Limb (tissue), 2 donors: ENCODE measurements around the gene ABHD17A.
A peak's percentile ranks its signal among the peaks of the same experiment; 100 is the strongest.
"Not testable (repeated sequence)": the region's sequence is repeated elsewhere in the genome, so short reads cannot be mapped to it uniquely, and the experiment has no call there.

Experiments
- DNase-seq, 2 donors: peaks; one replicate each; pipeline ENCODE4 v3.0.0-alpha.2; 2016; ENCODE audit errors: extremely low spot score in 2 of 2

ABHD17A gene

DNA sequence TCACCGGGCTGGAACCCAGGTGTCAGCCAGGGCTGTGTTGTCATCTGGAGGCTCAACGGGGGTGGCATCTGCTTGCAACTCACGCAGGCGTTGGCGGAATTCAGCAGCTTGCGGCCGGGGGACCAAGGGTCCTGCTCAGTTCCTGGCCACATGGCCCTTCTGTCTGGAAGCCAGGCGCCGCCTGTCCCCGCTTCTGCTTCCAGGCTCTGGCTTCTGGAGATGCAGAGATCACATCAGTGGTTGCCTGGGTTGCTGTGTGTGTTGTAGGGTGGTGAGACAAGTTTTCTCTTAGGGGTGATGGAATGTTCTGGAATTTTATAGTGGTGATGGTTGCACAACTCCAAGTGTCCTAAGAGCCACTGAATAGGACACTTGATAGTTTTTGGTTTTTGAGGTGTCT is 24.9 kb upstream of the ABHD17A start:
- no peak for DNase-seq

DNA sequence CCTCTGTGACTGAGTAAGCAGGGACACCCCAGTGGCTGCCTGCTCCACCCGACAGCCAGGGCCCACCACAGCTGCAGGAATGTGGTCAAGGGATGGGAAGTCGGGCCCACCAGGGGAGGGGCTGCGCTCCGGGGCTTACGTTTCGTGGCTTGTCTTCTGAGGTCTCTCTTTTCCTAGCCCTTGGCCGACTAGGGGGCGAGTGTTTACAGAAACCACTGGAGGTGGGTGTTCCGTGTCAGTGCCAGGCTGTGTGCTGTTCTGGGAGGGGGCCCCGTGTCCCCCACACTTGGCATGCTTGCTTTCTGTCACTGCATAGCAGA is 24.4 kb upstream of the ABHD17A start:
- DNase-seq = no peak

DNA sequence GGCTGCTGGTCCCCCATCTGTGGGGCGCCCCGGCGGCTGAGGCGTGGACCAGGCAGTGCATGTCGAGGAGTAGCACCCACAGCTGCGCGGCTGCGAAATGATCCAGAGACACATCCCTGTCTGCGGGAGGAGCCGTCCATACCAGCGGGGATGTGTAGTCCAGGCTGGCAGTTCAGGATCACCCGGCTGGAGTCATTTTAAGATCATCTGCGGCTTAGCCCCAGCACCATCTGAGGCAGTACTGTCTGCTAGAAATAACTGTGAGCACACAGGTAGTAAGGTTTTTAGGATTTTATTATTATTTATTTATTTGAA is 23.0 kb upstream of the ABHD17A start:
- no peak for DNase-seq

DNA sequence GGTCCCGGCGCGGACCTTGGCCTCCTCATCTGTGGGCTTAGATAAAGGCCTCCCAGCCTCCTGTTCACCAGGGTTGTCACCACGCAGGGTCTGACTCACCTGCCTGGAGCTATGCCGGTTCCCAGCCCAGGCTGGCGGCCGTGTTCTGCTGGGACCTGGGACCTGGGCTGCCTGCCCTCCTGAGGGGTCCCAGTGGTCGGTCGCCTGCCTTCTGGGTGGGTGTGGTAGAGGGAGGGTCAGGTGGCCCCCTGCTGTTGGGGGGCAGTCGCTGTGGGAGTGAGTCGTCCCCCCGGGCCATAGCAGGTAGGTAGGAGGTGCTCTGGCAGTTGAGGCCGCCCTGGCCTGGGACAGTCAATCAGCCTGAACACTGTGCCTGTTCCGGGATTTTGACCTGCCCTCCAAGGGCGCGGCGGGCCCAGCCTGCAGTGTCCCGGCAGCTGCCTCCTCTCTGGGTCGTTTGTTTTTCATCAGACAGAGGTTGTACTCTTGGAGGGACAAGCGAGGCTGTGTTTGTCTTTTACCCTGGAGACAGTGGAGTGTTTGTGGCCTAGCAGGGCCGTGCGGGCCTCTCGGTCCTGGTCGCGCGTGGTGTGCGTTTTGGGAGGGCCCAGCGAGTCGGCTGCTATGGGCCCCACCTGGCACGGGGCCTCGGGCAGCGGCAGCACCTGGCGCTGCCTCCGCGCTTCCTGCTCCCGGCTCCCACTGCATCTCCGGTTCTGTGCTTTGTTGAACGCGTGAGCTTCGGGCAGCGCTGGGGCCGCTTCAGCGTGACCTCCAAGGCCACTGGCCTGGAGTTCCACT is 22.5 kb upstream of the ABHD17A start:
- DNase-seq = no peak

DNA sequence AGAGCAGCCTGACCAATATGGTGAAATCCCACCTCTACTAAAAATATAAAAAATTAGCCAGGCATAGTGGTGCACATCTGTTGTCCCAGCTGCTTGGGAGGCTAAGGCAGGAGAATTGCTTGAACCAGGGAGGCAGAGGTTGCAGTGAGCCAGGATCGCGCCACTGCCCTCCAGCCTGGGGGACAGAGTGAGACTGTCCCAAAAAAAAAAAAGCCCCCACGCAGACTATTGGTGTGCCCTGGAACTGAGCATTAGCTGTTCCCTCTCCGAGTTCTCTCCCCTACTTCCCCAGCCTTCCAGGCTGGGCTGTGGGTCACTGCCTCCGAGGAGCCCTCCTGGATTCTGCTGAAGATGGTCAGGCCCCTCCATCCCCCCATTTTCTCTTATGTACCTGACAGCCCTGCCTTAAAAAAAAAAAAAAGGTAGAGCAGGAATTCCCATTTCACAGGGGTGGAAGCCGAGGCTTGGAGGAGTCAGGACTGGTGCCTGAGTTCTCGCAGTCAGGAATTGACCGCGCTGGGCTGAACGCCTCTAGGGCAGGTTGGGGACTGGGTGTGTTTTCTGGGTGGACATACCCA is 21.8 kb upstream of the ABHD17A start:
- no peak for DNase-seq

DNA sequence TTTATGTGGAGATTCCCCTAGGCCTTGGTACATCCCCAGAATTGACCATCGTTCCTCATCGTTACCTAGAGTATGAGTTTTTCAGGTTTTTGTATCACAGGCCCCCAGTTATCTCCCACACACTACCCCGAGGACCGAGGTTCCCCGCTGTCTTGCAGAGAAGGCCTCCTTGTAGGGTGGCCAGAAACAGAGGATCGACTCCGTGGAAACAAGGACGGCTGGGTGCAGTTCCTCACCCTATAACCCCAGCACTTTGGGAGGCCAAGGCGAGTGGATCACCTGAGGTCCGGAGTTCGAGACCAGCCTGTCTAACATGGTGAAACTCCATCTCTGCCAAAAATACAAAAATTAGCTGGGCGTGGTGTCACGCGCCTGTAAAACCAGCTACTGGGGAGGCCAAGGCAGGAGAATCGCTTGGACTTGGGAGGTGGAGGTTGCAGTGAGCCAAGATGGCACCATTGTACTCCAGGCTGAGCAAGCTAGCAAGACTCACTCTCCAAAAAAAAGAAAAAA is 20.6 kb upstream of the ABHD17A start:
- DNase-seq = no peak

DNA sequence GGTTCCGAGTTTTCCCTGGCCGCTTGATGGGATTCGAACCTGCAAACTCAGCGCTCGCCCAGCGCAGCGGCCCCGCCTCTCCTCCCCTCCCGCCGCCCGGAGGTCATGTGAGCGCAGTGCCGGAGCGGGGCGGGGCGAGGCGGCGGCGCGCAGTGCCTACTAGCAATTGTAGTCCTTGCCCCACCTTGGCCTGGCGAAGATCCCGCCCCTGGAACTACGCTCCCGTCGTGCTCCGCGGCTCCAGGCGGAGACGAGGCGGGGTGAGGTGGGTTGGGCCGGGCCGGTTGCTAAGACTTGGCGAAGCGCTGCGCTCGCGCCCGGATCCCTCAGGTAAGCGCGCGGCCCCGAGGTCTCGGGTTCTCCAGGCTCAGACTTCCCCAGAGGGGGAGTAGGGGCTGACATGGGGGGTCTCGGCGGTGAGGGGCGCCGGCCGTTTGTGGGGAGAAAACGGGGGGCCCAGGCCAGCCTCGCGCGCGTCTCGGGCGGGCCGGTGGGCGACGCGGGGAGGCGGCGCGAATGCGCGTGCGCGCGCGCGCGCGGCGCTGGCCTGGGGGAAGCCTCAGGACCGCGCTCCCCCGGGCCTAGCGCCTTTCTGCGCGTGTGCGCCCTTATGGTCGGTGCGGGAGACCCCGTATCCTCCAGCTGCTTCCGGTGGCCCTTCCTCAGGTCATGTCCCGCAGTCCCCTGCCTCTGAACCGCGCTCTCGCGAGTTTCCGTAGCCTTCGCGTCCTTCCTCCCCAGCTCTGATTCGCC is 20.0 kb upstream of the ABHD17A start, which contains the start of the genes ADAT3 and SCAMP4:
Gene ADAT3 (plus strand): TSS at position 290 of the 753 bp plus-strand sequence. CDS start 6,649 bp downstream, outside the sequence.
Gene SCAMP4 (plus strand): TSS at position 290 of the 753 bp plus-strand sequence. CDS start 9,621 bp downstream, outside the sequence.
- peak; percentile 99 for DNase-seq

DNA sequence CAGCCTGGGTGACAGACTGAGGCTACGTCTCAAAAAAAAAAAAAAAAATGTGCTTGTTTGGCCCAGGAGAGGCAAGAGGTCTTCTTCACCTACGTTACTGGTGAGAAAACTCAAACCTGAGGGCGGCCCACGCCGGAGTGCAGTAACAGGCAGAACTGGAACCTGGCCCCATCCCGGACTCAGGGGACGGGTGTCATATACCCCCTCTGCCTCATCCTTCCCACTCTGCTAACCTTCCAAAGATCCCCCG is 19.5 kb upstream of the ABHD17A start:
- no peak for DNase-seq

DNA sequence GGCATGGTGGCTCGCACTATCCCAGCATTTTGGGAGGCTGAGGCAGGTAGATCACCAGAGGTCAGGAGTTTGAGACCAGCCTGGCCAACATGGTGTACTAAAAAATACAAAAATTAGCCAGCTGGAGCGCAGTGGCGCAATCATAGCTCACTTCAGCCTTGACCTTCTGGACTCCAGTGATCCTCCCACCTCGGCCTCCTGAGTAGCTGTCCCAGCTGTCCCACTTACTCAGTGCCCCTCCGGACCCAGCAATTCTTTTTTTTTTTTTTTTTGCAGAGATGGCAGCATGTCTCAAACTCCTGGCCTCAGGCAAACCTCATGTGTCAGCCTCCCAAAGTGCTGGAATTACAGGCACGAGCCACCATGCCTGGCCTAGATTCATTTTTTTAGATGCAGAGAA is 17.6 kb upstream of the ABHD17A start:
- no peak for DNase-seq

DNA sequence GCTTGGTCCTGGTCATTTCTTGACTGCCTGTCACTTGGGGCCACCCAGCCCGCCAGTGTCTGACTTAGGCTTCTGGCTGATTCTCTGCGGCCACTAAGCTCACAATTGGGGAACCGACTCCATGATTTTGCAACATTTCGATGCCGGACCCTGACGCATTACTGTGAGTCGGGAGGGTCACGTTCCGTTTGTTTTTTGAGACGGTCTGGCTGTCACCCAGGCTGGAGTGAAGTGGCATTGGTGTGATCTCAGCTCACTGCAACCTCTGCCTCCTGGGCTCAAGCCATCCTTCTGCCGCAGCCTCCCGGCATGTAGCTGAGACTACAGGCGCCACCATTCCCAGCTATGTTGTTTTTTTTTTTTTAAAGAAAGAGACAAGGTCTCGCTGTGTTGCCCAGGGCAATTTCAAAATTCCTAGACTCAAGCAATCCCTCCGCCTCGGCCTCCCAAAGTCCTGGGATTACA is 16.7 kb upstream of the ABHD17A start:
- DNase-seq = no peak

DNA sequence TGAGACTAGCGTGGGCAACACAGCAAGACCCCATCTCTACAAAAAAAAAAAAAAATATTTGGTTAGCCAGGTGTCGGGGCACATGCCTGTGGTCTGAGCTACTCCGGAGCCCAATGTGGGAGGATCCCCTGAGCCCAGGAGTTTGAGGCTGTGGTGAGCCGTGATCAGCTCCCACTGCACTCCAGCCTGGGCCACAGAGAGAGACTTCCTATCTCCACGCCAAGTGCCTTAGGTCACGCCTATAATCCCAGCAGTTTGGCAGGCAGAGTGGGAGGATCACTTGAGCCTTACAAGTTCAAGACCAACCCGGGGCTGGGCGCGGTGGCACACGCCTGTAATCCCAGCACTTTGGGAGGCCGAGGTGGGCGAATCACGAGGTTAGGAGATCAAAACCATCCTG is 11.2 kb upstream of the ABHD17A start:
- DNase-seq = no peak

DNA sequence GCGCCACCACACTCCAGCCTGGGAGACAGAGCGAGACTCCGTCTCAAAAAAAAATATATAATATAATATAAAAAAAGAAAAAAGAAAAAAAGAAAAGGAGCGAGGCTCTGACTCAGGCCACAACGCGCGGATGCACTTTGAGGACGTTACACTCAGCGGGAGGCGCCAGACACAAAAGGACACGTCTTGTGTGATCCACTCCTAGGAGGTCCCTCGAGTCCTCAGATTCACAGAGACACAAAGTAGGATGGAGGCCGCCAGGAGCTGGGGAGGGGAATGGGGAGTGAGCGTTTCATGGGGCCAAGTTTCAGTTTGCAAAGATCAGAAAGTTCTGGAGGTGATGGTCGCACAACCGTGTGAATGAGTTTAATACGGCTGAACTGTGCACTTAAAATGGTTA is 8.5 kb upstream of the ABHD17A start:
- no peak for DNase-seq

DNA sequence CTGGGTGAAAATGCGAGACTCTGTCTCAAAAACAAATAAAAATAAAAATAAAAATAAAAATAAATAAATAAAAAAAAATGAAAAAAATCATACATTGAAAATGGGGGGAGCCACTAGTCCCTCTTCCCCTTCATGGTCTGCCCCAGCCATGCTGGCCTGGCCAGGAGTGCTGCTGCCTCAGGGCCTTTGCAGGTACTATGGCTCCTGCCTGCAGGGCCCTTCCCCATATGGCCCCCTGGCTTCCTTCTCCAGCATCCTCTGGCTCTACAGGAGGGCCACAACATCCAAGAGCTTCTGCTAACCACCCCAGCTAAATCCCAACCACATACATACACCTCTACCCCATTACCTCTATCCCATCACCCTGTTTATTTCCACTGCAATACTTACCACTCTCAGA is 4.6 kb upstream of the ABHD17A start:
- no peak for DNase-seq

DNA sequence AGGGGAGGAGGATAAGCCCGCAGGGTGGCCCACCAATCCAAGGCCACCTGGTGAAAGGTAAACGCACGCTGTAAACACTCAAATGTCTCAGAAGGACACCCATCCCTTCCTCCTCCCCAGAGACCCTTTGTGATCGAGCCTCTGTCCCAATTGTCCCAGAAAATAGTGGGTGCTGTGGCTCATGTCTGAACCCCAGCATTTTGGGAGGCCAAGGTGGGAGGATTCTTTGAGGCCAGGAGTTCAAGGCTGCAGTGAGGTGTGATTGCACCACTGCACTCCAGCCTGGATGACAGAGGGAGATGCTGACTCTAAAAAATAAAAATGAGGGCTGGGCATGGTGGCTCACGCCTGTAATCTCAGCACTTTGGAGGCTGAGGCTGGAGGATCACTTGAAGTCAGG is 3.1 kb upstream of the ABHD17A start:
- DNase-seq = no peak

DNA sequence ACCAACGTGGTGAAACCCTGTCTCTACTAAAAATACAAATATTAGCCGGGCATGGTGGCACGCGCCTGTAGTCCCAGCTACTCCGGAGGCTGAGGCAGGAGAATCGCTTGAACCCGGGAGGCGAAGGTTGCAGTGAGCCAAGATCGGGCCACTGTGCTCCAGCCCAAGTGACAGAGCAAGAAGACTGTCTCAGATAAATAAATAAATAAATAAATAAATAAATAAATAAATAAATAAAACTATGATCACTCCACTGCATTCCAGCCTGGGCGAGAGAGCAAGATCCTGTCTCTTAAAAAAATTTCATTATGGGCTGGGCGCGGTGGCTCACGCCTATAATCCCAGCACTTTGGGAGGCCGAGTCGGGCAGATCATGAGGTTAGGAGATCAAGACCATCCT is 1.1 kb upstream of the ABHD17A start:
- DNase-seq = not testable (repeated sequence)

DNA sequence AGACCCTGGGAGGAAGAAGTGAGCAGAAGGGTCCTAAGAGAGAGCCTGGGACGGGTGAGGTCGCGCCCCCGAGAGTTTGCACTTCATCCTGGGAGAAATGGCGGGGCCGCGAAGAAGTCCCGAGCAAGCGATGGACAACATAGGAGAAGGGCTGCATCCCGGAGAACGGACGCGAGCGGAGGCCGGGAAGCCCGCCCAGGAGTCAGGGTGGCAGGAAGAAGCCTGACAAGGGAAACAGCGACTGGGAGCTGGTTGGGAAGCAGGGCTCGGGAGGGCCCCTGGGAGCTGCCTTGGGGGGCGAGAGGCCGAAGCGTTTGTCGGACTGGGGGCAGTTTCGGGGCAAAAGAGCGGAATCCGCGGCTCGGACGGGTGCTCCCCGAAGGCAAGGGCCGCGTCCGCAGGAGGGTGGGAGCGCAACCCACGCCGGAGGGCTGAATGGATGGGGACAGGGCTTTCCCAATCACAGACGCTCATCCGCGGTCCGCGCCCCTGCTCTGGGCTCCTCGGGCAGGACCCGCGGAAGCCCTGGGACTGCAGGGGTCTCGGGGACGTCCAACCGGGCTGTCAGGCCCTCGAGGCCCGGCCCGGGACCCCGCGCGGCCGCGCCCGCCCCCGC is 469 bp downstream of the ABHD17A start:
- DNase-seq = peak in 1 of 2 donors; percentile 60

DNA sequence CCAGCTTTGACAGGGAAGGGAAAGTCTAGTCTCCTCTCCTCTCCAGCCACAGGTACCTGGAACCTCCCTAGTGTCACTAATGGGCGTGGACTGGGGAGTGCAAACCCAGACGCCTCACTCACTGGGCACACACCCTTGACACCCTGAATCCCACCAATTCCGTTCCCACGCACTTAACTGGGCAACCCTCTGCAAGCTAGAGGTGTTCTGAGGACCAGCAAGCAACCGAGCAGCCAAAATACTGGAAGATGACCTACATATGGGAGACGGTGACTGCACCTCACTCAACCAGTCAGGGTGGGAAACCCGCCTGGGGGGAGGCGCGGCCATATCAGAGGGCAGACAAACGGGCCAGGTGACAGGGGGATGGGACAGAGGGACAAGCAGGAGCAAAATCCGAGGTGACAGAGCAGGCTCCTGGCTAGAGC is 991 bp downstream of the ABHD17A start:
- no peak for DNase-seq

DNA sequence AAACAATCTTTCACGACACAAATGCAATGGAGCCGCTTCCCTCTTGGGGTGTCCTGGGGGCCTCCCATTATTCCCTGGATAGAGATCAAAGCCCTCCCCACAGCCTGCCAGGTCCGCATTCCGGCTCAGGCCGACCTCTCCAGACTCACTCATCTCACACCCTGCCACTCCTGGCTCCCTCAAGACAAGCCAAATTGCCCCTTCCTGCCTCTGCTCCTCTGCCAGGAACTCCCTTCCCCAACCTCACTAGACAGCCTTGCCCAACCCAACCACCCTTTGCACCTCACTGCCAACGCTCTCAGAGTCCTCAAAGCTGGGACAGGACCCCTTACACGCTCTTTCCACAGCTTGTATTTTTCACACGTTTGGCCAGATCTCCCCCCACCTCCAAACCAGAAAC is 1.5 kb downstream of the ABHD17A start:
- no peak for DNase-seq

DNA sequence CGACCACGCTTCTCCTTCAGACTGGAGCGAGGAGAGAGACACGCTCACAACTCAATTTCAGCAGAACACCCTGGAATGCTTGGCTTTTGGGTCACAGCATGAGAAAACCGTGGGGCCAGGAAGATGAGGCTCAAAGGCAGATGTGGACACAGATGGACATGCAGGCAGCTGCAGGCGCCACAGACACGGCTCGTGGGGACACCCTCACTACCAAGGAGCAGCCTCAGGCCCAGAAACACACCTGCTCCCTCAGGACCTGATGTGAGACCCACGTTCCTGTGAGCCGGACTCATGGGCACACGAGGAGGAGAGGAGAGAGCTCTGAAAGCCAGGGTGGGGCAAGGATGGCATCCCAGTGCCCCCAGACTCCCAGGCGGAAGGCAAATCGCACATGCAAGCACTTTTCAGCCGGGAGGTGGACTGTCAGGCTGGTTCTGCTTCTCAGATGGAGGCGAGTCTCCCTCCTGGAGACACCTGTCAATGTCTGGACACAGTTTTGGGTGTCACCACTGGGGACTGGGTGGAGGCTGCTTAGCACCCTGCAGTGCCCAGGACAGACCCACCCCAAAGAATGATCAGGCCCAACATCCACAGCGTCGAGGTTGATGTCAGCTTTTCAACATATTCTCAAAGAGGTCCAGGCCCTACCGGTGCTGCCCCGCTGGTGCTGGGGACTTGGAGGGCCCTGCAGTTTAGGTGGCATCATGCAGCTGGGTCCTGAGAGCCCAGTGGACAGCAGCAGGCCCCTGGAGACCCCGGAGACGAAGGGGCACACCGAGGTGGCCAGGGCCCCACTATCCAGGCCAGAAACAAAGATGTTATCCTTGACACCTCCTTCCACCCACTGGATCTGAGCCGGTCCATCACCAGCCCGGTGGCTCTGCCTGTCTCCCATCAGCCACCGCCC is 2.3 kb downstream of the ABHD17A start:
- no peak for DNase-seq

DNA sequence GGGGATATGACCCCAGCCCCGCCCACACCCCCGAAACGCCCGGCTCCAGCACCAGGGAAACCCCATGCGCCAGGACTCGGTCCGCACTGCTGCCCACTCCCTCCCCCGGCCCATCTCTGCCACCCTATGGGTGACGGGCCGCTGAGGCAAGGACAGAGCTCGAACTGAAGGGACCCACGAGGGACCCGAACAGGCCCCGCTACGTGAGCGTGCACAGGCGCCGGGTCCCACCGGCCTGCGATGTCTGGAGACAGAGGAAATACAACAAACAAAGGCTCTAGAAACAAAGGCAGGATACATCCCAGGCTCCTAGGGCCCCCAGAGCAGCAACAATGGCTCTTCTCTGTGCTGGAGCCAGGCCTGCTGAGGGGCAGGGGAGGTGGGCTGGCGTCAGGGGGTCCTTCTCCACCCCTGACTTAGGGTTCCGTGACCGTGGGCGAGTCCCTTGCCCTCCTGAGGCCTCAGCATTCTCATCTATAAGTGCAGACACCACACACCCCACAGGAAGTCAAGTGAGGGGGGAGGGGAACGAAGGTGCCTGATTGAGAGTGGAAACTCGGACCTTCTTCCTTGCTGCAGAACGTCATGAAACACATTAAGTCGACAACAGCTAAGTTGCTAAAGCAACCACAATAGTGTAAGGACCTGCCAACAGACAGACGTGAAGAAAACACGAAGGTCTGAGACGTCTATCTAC is 3.1 kb downstream of the ABHD17A start:
- no peak for DNase-seq
